HepG2 (cell line): ENCODE data around the gene TLK1. TPM values are rescaled to one million over a fixed set of nuclear protein-coding genes. Genes with fewer than 3 reads are reported as not detected.

Experiments
- E2F5 ChIP-seq: sonication (generic); formaldehyde crosslinking; conservative IDR thresholded peaks from 2 replicates; pipeline ENCODE4 v1.4.0; 2020; ENCODE audit warnings: missing genetic modification reagents
- FIP1L1 ChIP-seq: fragments of 200-400 bp; formaldehyde crosslinking; IDR thresholded peaks from 2 replicates; pipeline ENCODE4 v1.6.1; 2018; ENCODE audit warnings: low read depth, mild to moderate bottlenecking, low read length, moderate library complexity, borderline replicate concordance; ENCODE audit not compliant: insufficient read depth
- HNRNPL ChIP-seq: fragments of 200-400 bp; formaldehyde crosslinking; IDR thresholded peaks from 2 replicates; pipeline ENCODE4 v1.6.1; 2017; ENCODE audit warnings: mild to moderate bottlenecking, low read depth, low read length
- KIAA2018 ChIP-seq: sonication (generic); formaldehyde crosslinking; IDR thresholded peaks from 2 replicates; pipeline ENCODE4 v1.5.0; 2020; ENCODE audit warnings: mild to moderate bottlenecking, missing genetic modification reagents, borderline replicate concordance
- RAD21 ChIP-seq: fragments of 450-650 bp; formaldehyde crosslinking; IDR thresholded peaks from 2 replicates; pipeline ENCODE4 v1.5.0; 2020; ENCODE audit warnings: mild to moderate bottlenecking
- SUZ12 ChIP-seq: fragments of 150-350 bp; IDR thresholded peaks from 2 replicates; pipeline ENCODE4 v1.6.1; 2014; ENCODE audit warnings: low read depth, low read length
- ZNF10 ChIP-seq: sonication (generic); formaldehyde crosslinking; IDR thresholded peaks from 2 replicates; pipeline ENCODE4 v1.4.0; 2020; ENCODE audit warnings: mild to moderate bottlenecking, low read depth, missing genetic modification reagents, borderline replicate concordance
- ZNF432 ChIP-seq: sonication (generic); formaldehyde crosslinking; IDR thresholded peaks from 2 replicates; pipeline ENCODE4 v1.5.0; 2020; ENCODE audit warnings: missing genetic modification reagents, mild to moderate bottlenecking, borderline replicate concordance
- ZNF629 ChIP-seq: sonication (generic); formaldehyde crosslinking; conservative IDR thresholded peaks from 2 replicates; pipeline ENCODE4 v1.5.0; 2020; ENCODE audit warnings: missing genetic modification reagents
- polyA plus RNA-seq, 8 experiments: library from polyadenylated mRNA; depleted of rRNA in 3 of 8; stranded (reverse) in 7 of 8; unstranded in 1 of 8; fragments of >200 nt; fragmentation: Illumina TruSeq in 4 of 8; extraction: Trizol in 4 of 8; gene quantifications; 2 replicates each; pipeline versions ENCODE4 v1.2.1 to v1.2.3, GENCODE V29; 2011 to 2016; ENCODE audit warnings: low read depth in 4 of 8, missing spikeins in 1 of 8, mixed read lengths in 1 of 8; ENCODE audit not compliant: insufficient read depth in 1 of 8
- total RNA-seq, 5 experiments: library from RNA; depleted of rRNA; stranded (reverse); fragments of >200 nt; fragmentation: Illumina TruSeq; extraction: Trizol; gene quantifications; 2 replicates each; pipeline ENCODE4 v1.2.3, GENCODE V29; 2016; ENCODE audit warnings: low read depth in 1 of 5
- TF ChIP-seq, protein P1 (sequence below): sonication (generic); formaldehyde crosslinking; IDR thresholded peaks from 2 replicates; pipeline ENCODE4 v1.4.0; 2020; ENCODE audit warnings: missing genetic modification reagents, borderline replicate concordance
- TF ChIP-seq, protein P2 (sequence below): fragments of 450-650 bp; IDR thresholded peaks from 2 replicates; pipeline ENCODE4 v1.6.1; 2016
- TF ChIP-seq, protein P3 (sequence below): sonication (generic); formaldehyde crosslinking; IDR thresholded peaks from 2 replicates; pipeline ENCODE4 v1.9.0; 2022; ENCODE audit warnings: missing genetic modification reagents, mild to moderate bottlenecking, borderline replicate concordance
- TF ChIP-seq, protein P4 (sequence below): sonication (generic); formaldehyde crosslinking; IDR thresholded peaks from 2 replicates; pipeline ENCODE4 v1.4.0; 2020; ENCODE audit warnings: low read depth, mild to moderate bottlenecking, missing genetic modification reagents

Gene TLK1
- total and polyA plus RNA-seq, 2 of the 13 experiments (the other 11 are each of a cell fraction or from before 2014, with no cell fraction given): 16.8 to 28.7 TPM

DNA sequence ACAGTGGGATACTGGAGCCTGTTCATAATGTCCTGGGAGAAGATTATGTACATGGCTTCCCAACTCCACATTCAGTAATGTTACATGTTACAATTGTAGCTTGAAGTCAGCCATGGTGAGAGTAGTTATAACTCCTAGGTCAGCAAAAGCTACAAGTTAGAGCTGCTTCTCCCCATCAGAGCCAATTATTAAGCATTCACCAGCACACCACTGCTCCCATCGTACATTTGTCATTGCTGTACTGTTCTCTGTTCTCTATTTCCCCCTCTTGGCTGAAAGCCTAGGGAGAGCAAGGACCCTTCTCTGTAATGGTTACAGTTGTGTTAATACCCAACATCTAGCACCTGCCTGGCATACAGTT is 5.3 kb upstream of the TLK1 start (continued):
- TF ChIP-seq KIAA2018 (no peak), FIP1L1 (no peak), ZNF629 (CRISPR knock-in tag) (no peak), HNRNPL (no peak), ZNF432 (CRISPR knock-in tag) (no peak), ZNF10 (no peak), E2F5 (CRISPR knock-in tag) (no peak), SUZ12 (no peak), RAD21 (CRISPR knock-in tag) (0 out of 2 replicates have a peak, but pooled peaks have one; percentile 10)
- TF ChIP-seq, protein P1, sequence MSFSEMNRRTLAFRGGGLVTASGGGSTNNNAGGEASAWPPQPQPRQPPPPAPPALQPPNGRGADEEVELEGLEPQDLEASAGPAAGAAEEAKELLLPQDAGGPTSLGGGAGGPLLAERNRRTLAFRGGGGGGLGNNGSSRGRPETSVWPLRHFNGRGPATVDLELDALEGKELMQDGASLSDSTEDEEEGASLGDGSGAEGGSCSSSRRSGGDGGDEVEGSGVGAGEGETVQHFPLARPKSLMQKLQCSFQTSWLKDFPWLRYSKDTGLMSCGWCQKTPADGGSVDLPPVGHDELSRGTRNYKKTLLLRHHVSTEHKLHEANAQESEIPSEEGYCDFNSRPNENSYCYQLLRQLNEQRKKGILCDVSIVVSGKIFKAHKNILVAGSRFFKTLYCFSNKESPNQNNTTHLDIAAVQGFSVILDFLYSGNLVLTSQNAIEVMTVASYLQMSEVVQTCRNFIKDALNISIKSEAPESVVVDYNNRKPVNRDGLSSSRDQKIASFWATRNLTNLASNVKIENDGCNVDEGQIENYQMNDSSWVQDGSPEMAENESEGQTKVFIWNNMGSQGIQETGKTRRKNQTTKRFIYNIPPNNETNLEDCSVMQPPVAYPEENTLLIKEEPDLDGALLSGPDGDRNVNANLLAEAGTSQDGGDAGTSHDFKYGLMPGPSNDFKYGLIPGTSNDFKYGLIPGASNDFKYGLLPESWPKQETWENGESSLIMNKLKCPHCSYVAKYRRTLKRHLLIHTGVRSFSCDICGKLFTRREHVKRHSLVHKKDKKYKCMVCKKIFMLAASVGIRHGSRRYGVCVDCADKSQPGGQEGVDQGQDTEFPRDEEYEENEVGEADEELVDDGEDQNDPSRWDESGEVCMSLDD (CRISPR knock-in tag): no peak
- TF ChIP-seq, protein P2, sequence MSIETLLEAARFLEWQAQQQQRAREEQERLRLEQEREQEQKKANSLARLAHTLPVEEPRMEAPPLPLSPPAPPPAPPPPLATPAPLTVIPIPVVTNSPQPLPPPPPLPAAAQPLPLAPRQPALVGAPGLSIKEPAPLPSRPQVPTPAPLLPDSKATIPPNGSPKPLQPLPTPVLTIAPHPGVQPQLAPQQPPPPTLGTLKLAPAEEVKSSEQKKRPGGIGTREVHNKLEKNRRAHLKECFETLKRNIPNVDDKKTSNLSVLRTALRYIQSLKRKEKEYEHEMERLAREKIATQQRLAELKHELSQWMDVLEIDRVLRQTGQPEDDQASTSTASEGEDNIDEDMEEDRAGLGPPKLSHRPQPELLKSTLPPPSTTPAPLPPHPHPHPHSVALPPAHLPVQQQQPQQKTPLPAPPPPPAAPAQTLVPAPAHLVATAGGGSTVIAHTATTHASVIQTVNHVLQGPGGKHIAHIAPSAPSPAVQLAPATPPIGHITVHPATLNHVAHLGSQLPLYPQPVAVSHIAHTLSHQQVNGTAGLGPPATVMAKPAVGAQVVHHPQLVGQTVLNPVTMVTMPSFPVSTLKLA: no peak
- TF ChIP-seq, protein P3, sequence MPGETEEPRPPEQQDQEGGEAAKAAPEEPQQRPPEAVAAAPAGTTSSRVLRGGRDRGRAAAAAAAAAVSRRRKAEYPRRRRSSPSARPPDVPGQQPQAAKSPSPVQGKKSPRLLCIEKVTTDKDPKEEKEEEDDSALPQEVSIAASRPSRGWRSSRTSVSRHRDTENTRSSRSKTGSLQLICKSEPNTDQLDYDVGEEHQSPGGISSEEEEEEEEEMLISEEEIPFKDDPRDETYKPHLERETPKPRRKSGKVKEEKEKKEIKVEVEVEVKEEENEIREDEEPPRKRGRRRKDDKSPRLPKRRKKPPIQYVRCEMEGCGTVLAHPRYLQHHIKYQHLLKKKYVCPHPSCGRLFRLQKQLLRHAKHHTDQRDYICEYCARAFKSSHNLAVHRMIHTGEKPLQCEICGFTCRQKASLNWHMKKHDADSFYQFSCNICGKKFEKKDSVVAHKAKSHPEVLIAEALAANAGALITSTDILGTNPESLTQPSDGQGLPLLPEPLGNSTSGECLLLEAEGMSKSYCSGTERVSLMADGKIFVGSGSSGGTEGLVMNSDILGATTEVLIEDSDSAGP: 0 out of 2 replicates have a peak, but pooled peaks have one; percentile 52
- TF ChIP-seq, protein P4, sequence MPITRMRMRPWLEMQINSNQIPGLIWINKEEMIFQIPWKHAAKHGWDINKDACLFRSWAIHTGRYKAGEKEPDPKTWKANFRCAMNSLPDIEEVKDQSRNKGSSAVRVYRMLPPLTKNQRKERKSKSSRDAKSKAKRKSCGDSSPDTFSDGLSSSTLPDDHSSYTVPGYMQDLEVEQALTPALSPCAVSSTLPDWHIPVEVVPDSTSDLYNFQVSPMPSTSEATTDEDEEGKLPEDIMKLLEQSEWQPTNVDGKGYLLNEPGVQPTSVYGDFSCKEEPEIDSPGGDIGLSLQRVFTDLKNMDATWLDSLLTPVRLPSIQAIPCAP (CRISPR knock-in tag): no peak
